Loucy (cell line): ENCODE measurements around the gene AKAP5.
A peak's percentile ranks its signal among the peaks of the same experiment; 100 is the strongest.

ENCODE experiments used
- H2AFZ ChIP-seq: fragments of 200-600 bp; sonication (generic); 2 replicates; pipeline ENCODE4 v1.6.0; 2016; ENCODE audit warnings: antibody characterized with exemption, mild to moderate bottlenecking, low read length, moderate library complexity
- H3F3A ChIP-seq: fragments of 200-600 bp; 2 replicates; pipeline ENCODE4 v1.6.0; 2016; ENCODE audit warnings: antibody characterized with exemption, low read depth, mild to moderate bottlenecking
- H3K27me3 ChIP-seq: fragments of 200-600 bp; sonication (generic); 2 replicates; pipeline ENCODE4 v1.6.1; 2014; ENCODE audit warnings: low read length, mild to moderate bottlenecking; ENCODE audit not compliant: insufficient read depth, poor library complexity, severe bottlenecking
- H3K36me3 ChIP-seq: fragments of 200-600 bp; sonication (generic); 2 replicates; pipeline ENCODE4 v1.6.1; 2016; ENCODE audit warnings: low read length; ENCODE audit not compliant: insufficient read depth
- H3K4me1 ChIP-seq: fragments of 200-600 bp; sonication (generic); 2 replicates; pipeline ENCODE4 v1.5.1; 2014; ENCODE audit warnings: low read length, mild to moderate bottlenecking; ENCODE audit not compliant: insufficient read depth, poor library complexity, severe bottlenecking
- H3K4me2 ChIP-seq: fragments of 200-600 bp; sonication (generic); 2 replicates; pipeline ENCODE4 v1.6.0; 2014; ENCODE audit warnings: antibody characterized with exemption, low read length, low read depth, mild to moderate bottlenecking; ENCODE audit not compliant: poor library complexity, severe bottlenecking
- H3K4me3 ChIP-seq: fragments of 200-600 bp; sonication (generic); 2 replicates; pipeline ENCODE4 v1.5.1; 2014; ENCODE audit warnings: low read length, mild to moderate bottlenecking, mixed read lengths; ENCODE audit not compliant: poor library complexity, severe bottlenecking
- H3K79me2 ChIP-seq: fragments of 200-600 bp; sonication (generic); 2 replicates; pipeline ENCODE4 v1.6.1; 2014; ENCODE audit warnings: low read length; ENCODE audit not compliant: insufficient read depth
- H3K9ac ChIP-seq: fragments of 200-600 bp; sonication (generic); 2 replicates; pipeline ENCODE4 v1.6.0; 2014; ENCODE audit warnings: mild to moderate bottlenecking, low read depth, low read length, moderate library complexity; ENCODE audit not compliant: poor library complexity, severe bottlenecking
- H3K9me2 ChIP-seq: fragments of 200-600 bp; sonication (generic); replicated peaks from 2 replicates; pipeline ENCODE4 v1.6.1; 2016; ENCODE audit warnings: low read depth, low read length, mixed read lengths
- H3K9me3 ChIP-seq: fragments of 200-600 bp; sonication (generic); 2 replicates; pipeline ENCODE4 v1.6.1; 2014; ENCODE audit warnings: mild to moderate bottlenecking, antibody characterized with exemption, low read length, low read depth; ENCODE audit not compliant: insufficient read depth
- H4K20me1 ChIP-seq: fragments of 200-600 bp; sonication (generic); 2 replicates; pipeline ENCODE4 v1.6.0; 2014; ENCODE audit warnings: antibody characterized with exemption, low read length, mild to moderate bottlenecking; ENCODE audit not compliant: insufficient read depth, poor library complexity, severe bottlenecking
- EZH2phosphoT487 ChIP-seq: fragments of 200-600 bp; IDR thresholded peaks from 2 replicates; pipeline ENCODE4 v1.6.1; 2018; ENCODE audit warnings: antibody characterized with exemption, mild to moderate bottlenecking, moderate library complexity, borderline replicate concordance
- TF ChIP-seq, protein P1 (sequence below): fragments of 200-600 bp; sonication (generic); conservative IDR thresholded peaks from 2 replicates; pipeline ENCODE4 v1.5.1; 2014; ENCODE audit warnings: mild to moderate bottlenecking, antibody characterized with exemption, low read length

AKAP5 gene

DNA sequence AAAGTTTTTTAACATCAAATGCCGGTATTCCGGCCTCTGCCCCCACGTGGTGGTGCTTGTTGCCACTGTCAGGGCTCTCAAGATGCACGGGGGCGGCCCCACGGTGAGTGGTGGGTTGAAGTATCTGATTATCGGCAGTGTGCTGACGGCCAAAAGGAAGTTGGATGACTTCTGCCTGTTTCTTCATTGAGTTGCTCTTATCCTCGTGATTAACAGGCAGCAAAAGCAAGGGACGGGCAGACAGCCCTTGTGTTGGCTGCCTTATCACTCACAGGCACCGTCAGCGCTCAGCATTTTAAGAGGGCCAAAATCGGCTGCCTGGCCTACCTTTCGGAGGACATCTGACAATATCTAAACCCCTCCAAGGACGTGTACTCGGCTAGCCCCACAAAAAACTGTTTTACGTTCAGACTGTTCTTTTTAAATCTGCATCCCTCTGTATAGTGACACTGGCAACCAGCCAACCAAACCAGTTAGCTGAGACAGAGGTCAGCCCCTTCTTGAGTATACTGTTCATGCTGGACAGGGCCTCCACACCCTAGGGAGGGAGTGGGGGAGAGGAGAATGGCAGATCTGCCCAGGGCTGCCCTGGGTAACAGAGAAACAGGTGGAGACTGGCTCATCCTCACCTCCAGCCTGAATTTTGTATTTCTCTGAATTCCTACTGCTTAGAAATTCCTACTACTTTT, 22.9 kb upstream of the AKAP5 start:
- Histone ChIP-seq H3K9ac (no peak overlapping the region), H4K20me1 (no peaks in the 10 kb centered on the region), H3K9me3 (no peaks in the 10 kb centered on the region), H3F3A (peaks cover 4% of the 10 kb centered on the region; the same call in 1 of the 2 replicates), H3K4me3 (no peak overlapping the region), H3K27me3 (no peaks in the 10 kb centered on the region), H3K9me2 (no peaks in the 10 kb centered on the region), H3K36me3 (peaks cover 54% of the 10 kb centered on the region; the same call in 1 of the 2 replicates), H3K79me2 (no peaks in the 10 kb centered on the region), H2AFZ (no peak overlapping the region), H3K4me2 (no peak overlapping the region), H3K4me1 (peaks cover 23% of the 10 kb centered on the region)
- TF ChIP-seq, protein P1, sequence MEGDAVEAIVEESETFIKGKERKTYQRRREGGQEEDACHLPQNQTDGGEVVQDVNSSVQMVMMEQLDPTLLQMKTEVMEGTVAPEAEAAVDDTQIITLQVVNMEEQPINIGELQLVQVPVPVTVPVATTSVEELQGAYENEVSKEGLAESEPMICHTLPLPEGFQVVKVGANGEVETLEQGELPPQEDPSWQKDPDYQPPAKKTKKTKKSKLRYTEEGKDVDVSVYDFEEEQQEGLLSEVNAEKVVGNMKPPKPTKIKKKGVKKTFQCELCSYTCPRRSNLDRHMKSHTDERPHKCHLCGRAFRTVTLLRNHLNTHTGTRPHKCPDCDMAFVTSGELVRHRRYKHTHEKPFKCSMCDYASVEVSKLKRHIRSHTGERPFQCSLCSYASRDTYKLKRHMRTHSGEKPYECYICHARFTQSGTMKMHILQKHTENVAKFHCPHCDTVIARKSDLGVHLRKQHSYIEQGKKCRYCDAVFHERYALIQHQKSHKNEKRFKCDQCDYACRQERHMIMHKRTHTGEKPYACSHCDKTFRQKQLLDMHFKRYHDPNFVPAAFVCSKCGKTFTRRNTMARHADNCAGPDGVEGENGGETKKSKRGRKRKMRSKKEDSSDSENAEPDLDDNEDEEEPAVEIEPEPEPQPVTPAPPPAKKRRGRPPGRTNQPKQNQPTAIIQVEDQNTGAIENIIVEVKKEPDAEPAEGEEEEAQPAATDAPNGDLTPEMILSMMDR: no peak

DNA sequence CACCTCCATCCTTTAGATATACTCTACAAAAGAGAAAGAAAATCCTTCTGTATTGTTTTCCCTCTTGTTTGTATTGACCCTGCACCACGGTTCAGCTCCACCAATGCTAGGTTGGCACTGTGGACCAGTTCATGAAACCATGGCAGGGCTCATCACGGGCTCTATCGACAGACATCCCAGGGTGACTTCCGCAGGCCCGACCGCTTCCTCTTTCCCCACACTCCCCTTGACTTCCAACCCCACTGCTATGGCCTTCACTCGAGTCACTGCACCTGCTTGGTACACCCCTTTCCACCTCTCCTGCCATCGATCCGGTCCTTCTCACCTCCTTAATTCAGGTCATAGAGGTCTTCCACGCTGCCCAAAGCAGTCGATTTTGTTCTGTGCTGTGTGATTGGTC, 21.2 kb upstream of the AKAP5 start:
- Histone ChIP-seq H3K4me1 (peaks cover 32% of the 10 kb centered on the region), H3K4me2 (no peak overlapping the region), H3F3A (peaks cover 4% of the 10 kb centered on the region; the same call in 1 of the 2 replicates), H3K4me3 (no peak overlapping the region), H2AFZ (no peak overlapping the region), H3K79me2 (no peaks in the 10 kb centered on the region), H3K9me2 (no peaks in the 10 kb centered on the region), H3K27me3 (no peaks in the 10 kb centered on the region), H3K36me3 (peaks cover 46% of the 10 kb centered on the region; the same call in 1 of the 2 replicates), H3K9ac (no peak overlapping the region), H3K9me3 (no peaks in the 10 kb centered on the region), H4K20me1 (no peaks in the 10 kb centered on the region)
- TF ChIP-seq, protein P1: no peak
- no peak for TF ChIP-seq EZH2phosphoT487

DNA sequence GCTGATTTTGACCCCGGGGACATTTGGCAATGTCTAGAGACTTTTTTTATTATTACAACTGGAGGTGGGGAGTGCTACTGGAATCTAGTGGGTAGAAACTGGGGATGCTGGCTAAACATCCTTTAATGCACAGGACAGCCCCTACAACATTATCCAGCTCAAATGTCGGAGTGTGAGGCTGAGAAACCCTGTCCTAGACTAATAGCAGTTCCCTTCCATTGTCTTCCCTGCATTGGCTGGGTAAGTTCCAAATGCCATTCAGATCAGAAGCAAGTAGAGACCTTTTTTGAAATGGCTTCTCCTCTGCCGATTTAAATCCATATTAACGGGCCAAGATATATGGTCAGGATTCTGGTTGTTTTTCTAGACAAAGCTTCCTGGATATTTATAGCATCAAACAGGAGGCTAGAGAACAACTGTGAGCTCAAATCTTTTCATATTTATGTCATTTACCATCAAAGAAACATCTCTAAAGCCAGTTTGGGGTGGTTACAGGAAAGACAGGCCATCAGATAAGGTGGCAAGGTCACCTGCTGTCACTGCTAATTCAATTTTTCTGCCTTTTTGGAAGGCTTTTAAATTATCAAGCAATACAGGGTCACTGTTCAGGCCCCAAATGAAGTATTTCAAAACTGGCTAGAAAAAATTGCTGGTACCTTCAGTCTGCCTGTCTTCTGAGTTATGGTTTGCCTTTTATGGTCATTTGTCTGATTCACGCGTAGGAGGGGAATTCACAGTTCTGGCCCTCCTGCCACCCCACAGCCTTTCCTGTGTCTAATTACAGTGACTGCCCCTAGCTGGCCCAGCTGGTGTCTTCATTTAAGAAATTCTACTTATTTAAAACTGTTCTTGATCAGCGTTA, 20.1 kb upstream of the AKAP5 start:
- Histone ChIP-seq H3K27me3 (no peaks in the 10 kb centered on the region), H3K9ac (peak overlapping the region; percentile 37), H2AFZ (no peak overlapping the region), H3K9me2 (no peaks in the 10 kb centered on the region), H3K36me3 (peaks cover 45% of the 10 kb centered on the region; the same call in 1 of the 2 replicates), H4K20me1 (no peaks in the 10 kb centered on the region), H3K4me1 (peaks cover 35% of the 10 kb centered on the region), H3K79me2 (no peaks in the 10 kb centered on the region), H3K9me3 (no peaks in the 10 kb centered on the region), H3K4me3 (peak overlapping the region; percentile 43), H3K4me2 (peak overlapping the region; percentile 57), H3F3A (peaks cover 4% of the 10 kb centered on the region; the same call in 1 of the 2 replicates)
- TF ChIP-seq EZH2phosphoT487: no peak
- TF ChIP-seq, protein P1: no peak
